ENCODE data around the gene APBA1. TPM values are rescaled to one million over a fixed set of nuclear protein-coding genes. Genes with fewer than 3 reads are reported as not detected.

Gene APBA1
- total and polyA plus RNA-seq, 2 donors (not counting 1 experiment from before 2014, with no cell fraction given), result 0.01 to 0.05 TPM

GRCh38 chr9:69391946-69392345 is 280.2 kb downstream of the APBA1 start:
- CTCF ChIA-PET, result no interaction called here
- H4K20me1 ChIP-seq (ENCODE audit: control insufficient read depth, insufficient read depth, low read length, poor library complexity, severe bottlenecking), result no peaks in the 10 kb centered on the region

GRCh38 chr9:69391487-69391886 is 280.7 kb downstream of the APBA1 start:
- CTCF ChIA-PET, result no interaction called here
- H4K20me1 ChIP-seq (ENCODE audit: control insufficient read depth, insufficient read depth, low read length, poor library complexity, severe bottlenecking), result no peaks in the 10 kb centered on the region
- Mint-ChIP-seq H3K27ac (no peak overlapping the region), H3K4me1 (no peaks in the 10 kb centered on the region), H3K9me3 (ENCODE audit: insufficient read depth) (no peaks in the 10 kb centered on the region), H3K27me3 (peaks cover 15% of the 10 kb centered on the region), H3K4me3 (no peak overlapping the region)
- H3K4me2 ChIP-seq (replicated peaks; ENCODE audit: low read depth, low read length, poor library complexity, severe bottlenecking), result no peak overlapping the region
- H3K27me3 ChIP-seq (replicated peaks in 1 of 4; ENCODE audit: control extremely low read depth in 1 of 4, control insufficient read depth in 3 of 4, insufficient read depth in 4 of 4, low read length in 3 of 4), result no peaks in the 10 kb centered on the region
- 94% methylated on average over 11 of the region's 11 CpGs for WGBS (ENCODE audit: insufficient coverage)
- no peak overlapping the region for H3K27ac ChIP-seq (ENCODE audit: low read length in 2 of 2)
- ATAC-seq (ENCODE audit: low read depth), result no peak
- no peak overlapping the region for H3K9ac ChIP-seq (ENCODE audit: low read length)
- DNase-seq, result no peak
- intact Hi-C loops (cut with micrococcal nuclease), result no loop called here
- no peak overlapping the region for H2AFZ ChIP-seq (ENCODE audit: insufficient read depth, low read depth, low read length, poor library complexity, severe bottlenecking)
- no peaks in the 10 kb centered on the region for H3K36me3 ChIP-seq (replicated peaks in 1 of 2; ENCODE audit: control extremely low read depth in 1 of 2, control insufficient read depth in 1 of 2, extremely low read depth in 1 of 2, insufficient read depth in 2 of 2, low read length in 1 of 2)
- TF ChIP-seq CTCF (IDR thresholded peaks at IDR 0.05), result no peak
- TF ChIP-seq EZH2 (IDR thresholded peaks at IDR 0.05; ENCODE audit: borderline replicate concordance, insufficient read depth, low read depth, low read length, poor library complexity, severe bottlenecking), result no peak
- H3K9me3 ChIP-seq (ENCODE audit: control extremely low read depth in 1 of 3, control insufficient read depth in 2 of 3, insufficient read depth in 1 of 3, low read length in 2 of 3), result peaks cover 0 to 2% (median 0%) of the 10 kb centered on the region in 3 donors
- no peaks in the 10 kb centered on the region for H3K4me1 ChIP-seq (ENCODE audit: control insufficient read depth in 2 of 2, insufficient read depth in 2 of 2, low read length in 2 of 2)
- H3K4me3 ChIP-seq (ENCODE audit: control extremely low read depth in 1 of 5, extremely low read depth in 1 of 5, insufficient read depth in 1 of 5, low read depth in 2 of 5, low read length in 4 of 5), result no peak overlapping the region
- H3K79me2 ChIP-seq (ENCODE audit: control insufficient read depth, insufficient read depth, low read length), result no peaks in the 10 kb centered on the region
- POLR2A ChIA-PET, result no interaction called here

More at GRCh38 chr9:69391946-69392345, 280.2 kb downstream of the APBA1 start:
- H3K9me3 ChIP-seq (ENCODE audit: control extremely low read depth in 1 of 3, control insufficient read depth in 2 of 3, insufficient read depth in 1 of 3, low read length in 2 of 3), result peaks cover 0 to 2% (median 0%) of the 10 kb centered on the region in 3 donors
- TF ChIP-seq EZH2 (IDR thresholded peaks at IDR 0.05; ENCODE audit: borderline replicate concordance, insufficient read depth, low read depth, low read length, poor library complexity, severe bottlenecking), result no peak
- TF ChIP-seq CTCF (IDR thresholded peaks at IDR 0.05), result no peak
- H3K4me2 ChIP-seq (replicated peaks; ENCODE audit: low read depth, low read length, poor library complexity, severe bottlenecking), result no peak overlapping the region
- POLR2A ChIA-PET, result no interaction called here
- ATAC-seq (ENCODE audit: low read depth), result no peak
- H3K9me3 Mint-ChIP-seq (ENCODE audit: insufficient read depth), result no peaks in the 10 kb centered on the region
- H3K27me3 ChIP-seq (replicated peaks in 1 of 4; ENCODE audit: control extremely low read depth in 1 of 4, control insufficient read depth in 3 of 4, insufficient read depth in 4 of 4, low read length in 3 of 4), result no peaks in the 10 kb centered on the region
- whole genome bisulfite sequencing (ENCODE audit: insufficient coverage), result 78% methylated on average over 5 of the region's 7 CpGs
- no peaks in the 10 kb centered on the region for H3K4me1 ChIP-seq (ENCODE audit: control insufficient read depth in 2 of 2, insufficient read depth in 2 of 2, low read length in 2 of 2)
- H3K36me3 ChIP-seq (replicated peaks in 1 of 2; ENCODE audit: control extremely low read depth in 1 of 2, control insufficient read depth in 1 of 2, extremely low read depth in 1 of 2, insufficient read depth in 2 of 2, low read length in 1 of 2), result no peaks in the 10 kb centered on the region
- H3K9ac ChIP-seq (ENCODE audit: low read length), result no peak overlapping the region
- H3K4me3 ChIP-seq (ENCODE audit: control extremely low read depth in 1 of 5, extremely low read depth in 1 of 5, insufficient read depth in 1 of 5, low read depth in 2 of 5, low read length in 4 of 5), result no peak overlapping the region
- no peak overlapping the region for H3K4me3 Mint-ChIP-seq
- no peak overlapping the region for H3K27ac Mint-ChIP-seq
- no peaks in the 10 kb centered on the region for H3K79me2 ChIP-seq (ENCODE audit: control insufficient read depth, insufficient read depth, low read length)
- no peak overlapping the region for H2AFZ ChIP-seq (ENCODE audit: insufficient read depth, low read depth, low read length, poor library complexity, severe bottlenecking)
- intact Hi-C loops (cut with micrococcal nuclease), result no loop called here
- peaks cover 14% of the 10 kb centered on the region for H3K27me3 Mint-ChIP-seq
- DNase-seq, result no peak
- H3K27ac ChIP-seq (ENCODE audit: low read length in 2 of 2), result no peak overlapping the region
- H3K4me1 Mint-ChIP-seq, result no peaks in the 10 kb centered on the region

Measured in B cell (primary cell).